A673 (cell line): ENCODE measurements around the gene MYO1H. TPM values are rescaled to one million over a fixed set of nuclear protein-coding genes. Genes with fewer than 3 reads are reported as not detected.

ENCODE experiments used
- BruUV-seq: library from RNA; stranded (reverse); fragments of 400-500 nt; replicated peaks from 2 replicates; lab custom pipeline; 2021; lab: Mats Ljungman, UMichigan
- CTCF ChIA-PET: fragments of 300-600 bp; sonication (Branson Sonifier 250); formaldehyde crosslinking; loops from one replicate; lab custom pipeline; 2022; ENCODE audit warnings: antibody characterized with exemption; lab: Charles Lee
- POLR2A ChIA-PET: fragments of 300-600 bp; sonication (Branson Sonifier 250); formaldehyde crosslinking; loops from one replicate; lab custom pipeline; 2022; ENCODE audit warnings: antibody characterized with exemption; ENCODE audit not compliant: low non-redundant PET; lab: Charles Lee
- DNase-seq: peaks from one replicate; pipeline ENCODE4 v3.0.0-alpha.2; 2015; ENCODE audit warnings: low spot score
- H3K27ac ChIP-seq: fragments of 200-600 bp; sonication (generic); 2 replicates; pipeline ENCODE4 v1.5.1; 2016; ENCODE audit warnings: mixed run types, low read depth, mild to moderate bottlenecking, mixed read lengths, antibody characterized with exemption, low read length; ENCODE audit not compliant: poor library complexity, severe bottlenecking
- H3K27me3 ChIP-seq: fragments of 200-600 bp; sonication (generic); replicated peaks from 2 replicates; pipeline ENCODE4 v1.6.1; 2017; ENCODE audit warnings: mixed run types, low read depth, mild to moderate bottlenecking, mixed read lengths, antibody characterized with exemption, low read length; ENCODE audit not compliant: insufficient read depth, poor library complexity
- H3K36me3 ChIP-seq: fragments of 200-600 bp; sonication (generic); 2 replicates; pipeline ENCODE4 v1.6.1; 2016; ENCODE audit warnings: mixed run types, mild to moderate bottlenecking, mixed read lengths, antibody characterized with exemption, low read length; ENCODE audit not compliant: insufficient read depth, poor library complexity, severe bottlenecking
- H3K4me1 ChIP-seq: fragments of 200-600 bp; sonication (generic); 2 replicates; pipeline ENCODE4 v1.6.1; 2017; ENCODE audit warnings: mixed run types, mild to moderate bottlenecking, mixed read lengths, antibody characterized with exemption, low read length; ENCODE audit not compliant: insufficient read depth, poor library complexity, severe bottlenecking
- H3K4me3 ChIP-seq: fragments of 200-600 bp; sonication (generic); 2 replicates; pipeline ENCODE4 v1.5.1; 2016; ENCODE audit warnings: low read depth, mixed run types, mild to moderate bottlenecking, mixed read lengths, low read length; ENCODE audit not compliant: poor library complexity, severe bottlenecking
- H3K9me3 ChIP-seq: fragments of 200-600 bp; sonication (generic); 2 replicates; pipeline ENCODE4 v1.6.1; 2016; ENCODE audit warnings: mixed run types, low read depth, mild to moderate bottlenecking, mixed read lengths, antibody characterized with exemption, low read length; ENCODE audit not compliant: poor library complexity, severe bottlenecking
- EZH2 ChIP-seq: fragments of 200-600 bp; sonication (generic); IDR thresholded peaks from 2 replicates; pipeline ENCODE4 v1.6.1; 2017; ENCODE audit warnings: borderline replicate concordance, low read depth, mild to moderate bottlenecking, mixed read lengths, antibody characterized with exemption, low read length; ENCODE audit not compliant: poor library complexity, severe bottlenecking
- intact Hi-C: fragments of 100-400 bp; cut with micrococcal nuclease; formaldehyde crosslinking; loops from one replicate; pipeline ENCODE4 v1.10.0; 2022; ENCODE audit not compliant: unreplicated experiment
- total RNA-seq: library from RNA; stranded (reverse); gene quantifications from 2 replicates; pipeline ENCODE4 v1.2.3, GENCODE V29; 2021
- TF ChIP-seq, protein P1 (sequence below): fragments of 300-800, 200-600 bp; sonication (generic); conservative IDR thresholded peaks from 2 replicates; pipeline ENCODE4 v1.5.1; 2017; ENCODE audit warnings: low read depth, mild to moderate bottlenecking, antibody characterized with exemption, low read length, moderate library complexity, mixed read lengths

The MYO1H gene
- total RNA-seq, 1 experiment from 2014 or later: not detected

DNA sequence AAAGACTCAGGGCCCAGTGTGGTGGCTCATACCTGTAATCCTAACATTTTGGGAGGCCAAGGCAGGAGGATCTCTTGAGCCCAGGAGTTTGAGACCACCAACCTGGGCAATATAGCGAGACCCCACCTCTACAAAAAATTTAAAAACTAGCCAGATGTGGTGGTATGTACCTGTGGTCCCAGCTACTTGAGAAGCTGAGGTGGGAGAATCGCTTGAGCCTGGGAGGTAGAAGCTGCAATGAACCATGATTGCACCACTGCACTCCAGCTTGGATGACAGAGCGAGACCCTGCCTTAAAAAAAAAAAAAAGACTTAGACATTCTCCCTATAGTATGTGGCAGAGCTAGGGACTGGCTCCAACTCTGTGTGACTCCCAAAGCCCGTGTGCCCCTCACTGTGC, 132.7 kb downstream of the MYO1H start:
- no peak for DNase-seq
- ChIA-PET POLR2A (no interaction called here), CTCF (no interaction called here)
- Histone ChIP-seq H3K4me1 (peaks cover 16% of the 10 kb centered on the region), H3K27me3 (no peaks in the 10 kb centered on the region), H3K27ac (no peak overlapping the region), H3K36me3 (peaks cover 19% of the 10 kb centered on the region), H3K9me3 (no peaks in the 10 kb centered on the region), H3K4me3 (no peak overlapping the region)
- intact Hi-C loops: no loop called here
- BruUV-seq: no TSS peak
- no peak for TF ChIP-seq EZH2
- TF ChIP-seq, protein P1, sequence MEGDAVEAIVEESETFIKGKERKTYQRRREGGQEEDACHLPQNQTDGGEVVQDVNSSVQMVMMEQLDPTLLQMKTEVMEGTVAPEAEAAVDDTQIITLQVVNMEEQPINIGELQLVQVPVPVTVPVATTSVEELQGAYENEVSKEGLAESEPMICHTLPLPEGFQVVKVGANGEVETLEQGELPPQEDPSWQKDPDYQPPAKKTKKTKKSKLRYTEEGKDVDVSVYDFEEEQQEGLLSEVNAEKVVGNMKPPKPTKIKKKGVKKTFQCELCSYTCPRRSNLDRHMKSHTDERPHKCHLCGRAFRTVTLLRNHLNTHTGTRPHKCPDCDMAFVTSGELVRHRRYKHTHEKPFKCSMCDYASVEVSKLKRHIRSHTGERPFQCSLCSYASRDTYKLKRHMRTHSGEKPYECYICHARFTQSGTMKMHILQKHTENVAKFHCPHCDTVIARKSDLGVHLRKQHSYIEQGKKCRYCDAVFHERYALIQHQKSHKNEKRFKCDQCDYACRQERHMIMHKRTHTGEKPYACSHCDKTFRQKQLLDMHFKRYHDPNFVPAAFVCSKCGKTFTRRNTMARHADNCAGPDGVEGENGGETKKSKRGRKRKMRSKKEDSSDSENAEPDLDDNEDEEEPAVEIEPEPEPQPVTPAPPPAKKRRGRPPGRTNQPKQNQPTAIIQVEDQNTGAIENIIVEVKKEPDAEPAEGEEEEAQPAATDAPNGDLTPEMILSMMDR: no peak

DNA sequence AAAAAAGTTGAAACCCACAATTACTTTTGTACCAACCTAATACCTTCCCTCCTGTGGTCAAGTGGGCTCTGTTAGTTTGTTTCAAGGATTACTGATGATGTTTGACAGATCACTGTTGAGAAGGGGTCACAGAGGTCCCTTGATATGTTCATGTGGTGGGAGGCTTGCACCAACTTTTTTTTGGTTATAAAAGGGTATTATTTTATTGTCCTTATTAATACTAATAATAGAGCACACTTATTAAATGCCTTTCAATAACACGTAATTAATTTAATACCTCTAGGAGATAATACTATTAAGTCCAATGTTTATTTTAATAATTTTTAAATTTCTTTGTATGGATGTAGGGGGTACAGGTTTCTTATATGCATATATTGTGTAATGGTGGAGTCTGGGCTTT, 134.2 kb downstream of the MYO1H start:
- Histone ChIP-seq H3K27me3 (no peaks in the 10 kb centered on the region), H3K36me3 (peaks cover 34% of the 10 kb centered on the region), H3K27ac (no peak overlapping the region), H3K9me3 (no peaks in the 10 kb centered on the region), H3K4me3 (no peak overlapping the region), H3K4me1 (peaks cover 7% of the 10 kb centered on the region)
- POLR2A ChIA-PET: no interaction called here
- intact Hi-C loops: no loop called here
- TF ChIP-seq, protein P1: no peak
- no peak for TF ChIP-seq EZH2
- no TSS peak for BruUV-seq
- no peak for DNase-seq
- CTCF ChIA-PET: no interaction called here

DNA sequence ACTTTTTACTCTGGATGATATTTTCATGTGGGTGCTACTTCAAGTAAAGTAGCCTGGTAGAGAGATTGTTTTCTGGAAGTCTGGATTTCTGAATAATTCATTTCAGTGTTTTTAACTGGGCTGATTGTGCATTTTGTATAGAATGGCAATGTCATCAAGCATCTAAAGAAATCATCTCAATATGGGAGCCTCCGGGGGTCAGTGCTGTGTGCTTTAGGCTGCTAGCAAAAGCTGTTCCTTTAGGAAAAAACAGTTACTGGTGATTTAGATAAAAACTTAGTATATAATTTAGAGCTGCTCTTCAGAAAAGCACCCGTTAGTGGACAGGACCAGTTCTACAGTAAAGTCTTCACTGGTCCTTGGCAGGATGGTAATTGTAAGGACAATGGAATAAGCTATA, 134.8 kb downstream of the MYO1H start:
- TF ChIP-seq, protein P1: no peak
- TF ChIP-seq EZH2: no peak
- H3K4me3 ChIP-seq: no peak overlapping the region
- H3K27me3 ChIP-seq: no peaks in the 10 kb centered on the region
- peaks cover 40% of the 10 kb centered on the region for H3K36me3 ChIP-seq
- ChIA-PET CTCF (no interaction called here), POLR2A (no interaction called here)
- H3K4me1 ChIP-seq: peaks cover 7% of the 10 kb centered on the region
- no TSS peak for BruUV-seq
- no peak for DNase-seq
- no peak overlapping the region for H3K27ac ChIP-seq
- intact Hi-C loops: no loop called here
- no peaks in the 10 kb centered on the region for H3K9me3 ChIP-seq
